ENCODE results near the gene ZNF777.

GRCh38 chr7:149458235-149458634 lies 2.6 kb downstream of the ZNF777 start:
- TF ChIP-seq, protein P1, sequence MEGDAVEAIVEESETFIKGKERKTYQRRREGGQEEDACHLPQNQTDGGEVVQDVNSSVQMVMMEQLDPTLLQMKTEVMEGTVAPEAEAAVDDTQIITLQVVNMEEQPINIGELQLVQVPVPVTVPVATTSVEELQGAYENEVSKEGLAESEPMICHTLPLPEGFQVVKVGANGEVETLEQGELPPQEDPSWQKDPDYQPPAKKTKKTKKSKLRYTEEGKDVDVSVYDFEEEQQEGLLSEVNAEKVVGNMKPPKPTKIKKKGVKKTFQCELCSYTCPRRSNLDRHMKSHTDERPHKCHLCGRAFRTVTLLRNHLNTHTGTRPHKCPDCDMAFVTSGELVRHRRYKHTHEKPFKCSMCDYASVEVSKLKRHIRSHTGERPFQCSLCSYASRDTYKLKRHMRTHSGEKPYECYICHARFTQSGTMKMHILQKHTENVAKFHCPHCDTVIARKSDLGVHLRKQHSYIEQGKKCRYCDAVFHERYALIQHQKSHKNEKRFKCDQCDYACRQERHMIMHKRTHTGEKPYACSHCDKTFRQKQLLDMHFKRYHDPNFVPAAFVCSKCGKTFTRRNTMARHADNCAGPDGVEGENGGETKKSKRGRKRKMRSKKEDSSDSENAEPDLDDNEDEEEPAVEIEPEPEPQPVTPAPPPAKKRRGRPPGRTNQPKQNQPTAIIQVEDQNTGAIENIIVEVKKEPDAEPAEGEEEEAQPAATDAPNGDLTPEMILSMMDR (conservative IDR thresholded peaks at IDR 0.05; ENCODE audit: low read length) = no peak
- TF ChIP-seq EZH2phosphoT487 (IDR thresholded peaks at IDR 0.05; ENCODE audit: borderline replicate concordance) = no peak
